Stimulated activated CD4-positive, alpha-beta T cell treated with anti-CD3 and anti-CD28 coated beads, Interleukin-4, amount 100 ng/mL, for 24 hours (primary cell): Measurements from ENCODE around the gene LSMEM2.

Experiments used
- DNase-seq: peaks from one replicate; pipeline ENCODE4 v3.0.0-alpha.2; 2020

LSMEM2 gene

DNA sequence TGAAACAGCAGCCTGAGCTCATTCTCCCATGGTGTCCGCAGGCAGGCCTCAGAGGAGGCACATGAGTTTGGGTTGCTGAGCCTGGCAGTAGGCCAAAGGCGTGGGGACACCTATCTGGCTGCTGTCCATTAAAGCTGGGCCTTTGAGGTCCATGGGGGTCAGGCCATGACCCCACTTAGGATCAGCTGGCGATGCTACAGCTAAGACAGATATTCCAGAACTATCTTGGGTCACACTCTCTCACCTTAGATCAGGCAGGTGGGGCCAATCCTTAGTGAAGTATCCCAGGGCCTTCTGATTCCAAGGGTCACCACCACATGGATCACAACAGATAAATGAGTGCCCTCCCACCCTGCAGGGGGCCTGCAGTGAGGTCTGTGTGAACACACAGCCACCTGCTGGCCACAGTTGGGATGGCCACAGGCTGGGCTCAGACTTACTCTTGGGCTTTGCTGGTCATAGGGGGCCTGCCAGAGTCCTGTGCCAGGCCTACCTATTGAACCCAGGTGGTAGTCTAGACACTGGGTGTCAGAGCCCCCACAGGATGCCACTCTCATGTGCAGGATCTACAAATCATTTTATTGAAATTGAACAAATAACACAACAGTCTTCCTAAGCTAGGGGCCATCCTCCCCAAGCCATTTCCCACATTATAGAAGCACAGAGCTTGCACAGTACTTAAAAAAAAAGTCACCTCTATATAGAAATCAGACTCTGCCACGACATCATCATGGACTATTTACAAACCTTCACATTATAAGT is 45.6 kb downstream of the LSMEM2 start:
- DNase-seq: peak; percentile 70

DNA sequence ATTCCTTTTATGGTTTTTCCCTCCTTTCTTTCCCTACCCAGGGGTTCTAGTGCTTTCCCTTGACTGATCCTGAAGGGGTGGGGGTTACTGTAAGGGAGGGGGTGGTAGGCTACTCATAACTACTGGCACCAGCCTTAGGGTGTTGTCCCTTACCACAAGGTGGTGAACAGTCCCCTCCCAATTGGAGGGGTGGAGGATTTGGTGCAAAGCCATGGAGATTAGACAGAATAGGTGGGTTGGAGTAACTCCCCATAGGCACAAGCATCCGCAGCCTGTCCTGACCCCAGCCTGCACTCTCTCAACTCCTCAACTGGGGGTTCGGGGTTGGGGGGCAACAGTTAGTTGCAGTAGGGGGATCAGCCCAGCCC is 46.2 kb downstream of the LSMEM2 start:
- DNase-seq: no peak

DNA sequence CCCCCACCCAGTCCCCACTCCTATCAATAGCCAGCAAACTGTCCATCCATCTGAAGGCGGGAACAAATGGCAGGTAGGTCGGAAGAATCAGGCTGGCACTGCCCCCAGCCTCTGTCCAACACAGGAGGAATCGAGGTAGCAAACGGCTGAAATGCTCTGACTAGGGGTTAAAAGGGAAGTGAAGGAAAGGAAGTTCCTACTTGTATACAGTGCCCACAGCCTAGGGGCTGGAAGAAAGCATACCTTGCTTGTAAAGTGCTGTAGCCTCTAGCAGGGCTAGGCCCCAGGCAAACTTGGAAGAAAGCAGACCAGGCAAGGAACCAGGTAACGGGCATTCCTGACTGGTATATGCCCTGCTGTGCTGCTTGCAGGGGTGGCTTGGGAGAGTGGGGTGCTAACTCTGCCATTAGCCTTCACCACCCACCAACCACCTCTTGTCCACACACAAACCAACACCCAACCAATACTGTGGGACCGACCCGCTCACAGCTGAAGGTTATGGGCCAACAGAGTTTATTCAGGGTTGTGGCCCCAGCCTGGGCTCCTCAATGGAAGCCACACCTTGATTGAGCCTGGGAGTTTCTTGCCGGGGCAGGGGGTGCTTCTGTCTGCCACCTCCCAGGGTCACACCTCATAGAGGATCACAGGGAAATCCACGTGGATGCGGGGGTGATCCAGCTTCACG is 46.8 kb downstream of the LSMEM2 start:
- DNase-seq: no peak

DNA sequence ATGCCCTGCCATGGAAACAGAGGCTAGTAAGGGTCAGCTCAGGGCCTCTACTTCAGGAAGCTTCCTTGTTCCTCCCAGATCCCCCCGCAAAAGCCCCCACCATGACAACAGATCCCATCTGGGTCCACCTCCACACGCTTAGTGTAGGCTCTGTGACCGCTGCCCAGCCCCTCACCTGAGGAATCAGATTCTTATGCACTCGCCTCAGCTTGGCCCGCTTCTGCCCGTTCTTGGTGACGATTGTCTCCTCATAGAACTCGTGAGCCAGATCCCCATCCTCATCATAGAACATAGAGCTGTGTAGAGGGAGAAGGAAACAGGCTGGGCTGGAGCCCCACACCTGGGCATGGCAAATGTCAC is 47.3 kb downstream of the LSMEM2 start:
- DNase-seq: no peak

DNA sequence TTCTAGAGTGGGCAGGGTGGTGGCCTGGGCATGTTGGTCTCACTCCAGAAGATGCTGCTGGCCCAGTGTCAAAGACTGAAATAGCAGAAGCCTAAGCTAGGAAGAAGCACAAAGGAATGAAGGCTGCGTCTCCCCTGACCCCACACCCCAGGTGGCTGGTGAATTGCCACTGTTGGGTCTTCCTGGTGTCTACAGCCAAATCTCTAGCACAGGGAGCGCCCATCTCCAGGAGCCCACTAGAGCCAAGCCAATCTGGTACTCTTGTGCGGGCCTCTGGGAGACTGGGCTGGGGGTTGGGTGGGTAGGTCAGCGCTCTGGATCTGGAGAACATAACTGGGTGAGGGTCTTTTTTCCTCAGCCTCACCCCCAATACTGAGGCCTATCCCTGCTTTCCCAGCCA is 48.2 kb downstream of the LSMEM2 start:
- no peak for DNase-seq

DNA sequence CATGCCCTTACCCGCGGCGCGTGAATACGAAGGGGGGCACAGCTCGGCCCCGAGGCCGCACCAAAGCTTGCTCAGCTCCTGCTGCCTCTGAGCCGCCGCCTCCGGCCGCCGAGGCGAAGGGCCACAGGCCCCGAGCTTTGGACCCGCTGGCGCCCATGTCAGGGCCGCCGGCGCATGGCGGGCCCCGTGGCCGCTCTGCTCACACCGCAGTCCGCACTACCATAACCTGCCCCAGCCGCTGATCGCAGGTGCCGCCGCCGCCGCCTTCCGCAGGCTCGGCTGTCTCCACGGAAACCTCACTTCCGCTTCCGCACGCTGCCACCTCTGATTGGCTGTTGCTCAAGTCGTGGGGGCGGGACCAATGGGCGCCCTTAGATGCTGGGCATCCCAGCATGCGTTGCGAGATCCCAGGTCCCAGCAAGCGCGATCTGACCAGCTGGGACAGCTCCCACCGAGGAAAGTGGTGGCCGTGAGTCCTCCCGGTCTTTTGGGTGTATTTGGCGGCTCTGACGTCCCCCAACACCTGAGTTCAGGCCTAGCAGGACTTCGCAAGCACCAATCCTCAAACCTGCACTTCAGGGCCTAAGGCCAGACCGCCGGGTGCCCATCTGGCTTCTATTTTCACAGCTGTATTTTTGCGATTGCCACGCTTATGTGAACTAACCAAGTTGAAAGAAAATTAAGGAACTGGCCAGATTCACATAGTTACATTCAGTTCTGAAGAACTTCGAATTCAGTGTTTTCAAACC is 49.2 kb downstream of the LSMEM2 start, which contains the start of gene TUSC2:
Gene TUSC2, minus strand, starts transcription at position 281 of the 749 bp plus-strand sequence. Its CDS starts 124 bp downstream, at position 157.
- peak; percentile 96 for DNase-seq

DNA sequence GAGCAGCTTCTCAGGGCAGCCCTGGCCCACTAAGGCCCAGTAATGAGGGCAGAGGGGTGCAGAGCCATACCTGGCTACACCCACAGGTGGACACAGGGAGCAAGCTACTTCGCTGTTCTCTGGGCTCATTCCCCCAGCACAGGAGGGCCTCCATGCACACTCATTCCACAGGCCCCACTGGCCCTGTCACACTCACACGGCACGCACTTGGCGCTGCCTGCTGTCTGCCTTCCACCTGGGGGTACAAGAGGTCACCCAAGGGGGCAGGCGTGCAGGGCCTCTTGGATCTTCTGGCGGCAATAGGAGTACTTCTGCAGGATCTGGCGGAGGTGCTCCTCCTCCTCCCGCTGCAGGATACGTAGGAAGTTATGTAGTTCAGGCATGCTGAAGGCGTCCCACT is 51.4 kb downstream of the LSMEM2 start:
- DNase-seq: no peak

DNA sequence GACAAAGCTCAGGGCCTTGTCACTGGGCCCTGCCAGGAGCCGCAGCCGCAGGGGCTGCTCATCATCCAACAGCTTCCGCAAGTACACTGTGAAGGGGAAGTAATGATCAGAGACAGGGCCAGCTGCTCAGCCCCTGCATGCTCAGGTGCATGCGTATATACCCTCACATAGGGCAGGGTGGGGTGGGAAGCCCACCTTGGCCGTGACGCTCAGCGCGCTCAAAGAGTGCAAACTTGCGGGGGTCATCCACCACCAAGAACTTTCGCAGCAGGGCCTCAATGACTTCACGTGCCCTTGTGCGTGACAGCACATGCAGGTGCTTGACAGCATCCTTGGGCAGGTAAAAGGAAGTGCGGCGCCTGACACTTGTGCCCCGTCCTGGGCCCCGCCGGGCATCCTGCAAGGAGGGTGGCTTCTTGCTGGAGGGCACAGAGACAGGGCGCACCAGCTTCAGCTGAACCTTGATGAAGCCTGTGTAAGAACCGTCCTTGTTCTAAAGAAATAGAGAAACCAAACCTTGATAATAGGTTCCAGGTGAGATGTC is 52.5 kb downstream of the LSMEM2 start:
- no peak for DNase-seq

DNA sequence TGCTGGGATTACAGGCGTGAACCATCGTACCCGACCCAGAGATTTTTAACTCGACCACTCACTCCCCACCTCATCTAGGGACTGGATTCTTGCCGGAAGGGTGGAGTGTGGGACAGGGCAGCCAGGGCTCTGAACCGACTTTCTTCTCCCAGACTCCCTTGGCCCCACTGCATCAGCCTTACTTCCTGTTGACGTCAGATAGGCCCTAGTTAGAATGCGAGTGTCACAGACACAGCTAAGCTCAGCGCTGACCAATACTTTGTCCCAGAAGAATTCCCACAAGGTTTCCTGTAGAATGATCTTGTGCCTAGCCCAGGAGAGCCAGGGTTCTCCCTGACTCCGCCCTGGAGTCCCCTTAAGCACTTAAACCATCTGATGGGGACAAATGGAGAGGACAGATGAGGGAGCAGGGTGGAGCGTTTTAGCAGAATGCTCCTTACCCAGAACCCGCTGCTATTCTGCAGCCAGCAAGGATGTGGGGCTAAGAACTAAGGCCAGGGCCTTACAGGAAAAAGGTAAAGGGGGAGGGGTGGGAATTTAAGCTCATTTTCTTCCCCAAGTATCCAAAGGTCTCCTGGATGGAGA is 54.9 kb downstream of the LSMEM2 start:
- DNase-seq: no peak

DNA sequence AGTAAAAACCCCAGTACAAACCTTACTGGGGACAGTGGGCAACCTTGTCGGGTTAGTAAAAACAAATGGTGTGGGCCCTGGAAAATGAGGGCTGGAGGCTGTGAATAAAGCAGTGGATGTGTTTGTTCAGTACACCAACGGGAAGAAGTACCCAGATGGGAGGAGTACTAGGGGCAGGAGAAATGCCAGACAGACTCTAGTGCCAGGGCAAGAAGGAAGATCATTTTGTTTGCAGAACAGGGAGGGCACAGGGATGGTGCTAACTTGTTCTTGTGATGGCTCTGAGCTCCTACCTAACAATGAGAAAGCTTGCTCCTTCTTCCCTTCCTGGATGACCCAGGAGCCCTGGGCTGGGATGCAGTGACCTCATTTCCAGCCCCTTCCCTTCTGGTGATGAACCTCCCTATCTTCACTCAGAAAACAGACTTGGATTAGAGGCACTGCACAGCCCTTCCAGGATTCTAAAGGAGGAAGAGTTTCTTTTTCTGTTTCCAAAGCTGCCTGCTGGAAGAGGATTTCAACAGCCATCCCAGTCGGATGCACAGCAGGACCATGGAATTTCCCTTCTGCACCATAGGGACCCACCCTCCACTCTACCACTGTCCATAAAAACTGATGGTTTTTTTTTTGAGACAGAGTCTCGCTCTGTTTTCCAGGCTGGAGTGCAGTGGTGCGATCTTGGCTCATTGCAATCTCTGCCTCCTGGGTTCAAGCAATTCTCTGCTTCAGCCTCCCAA is 55.6 kb downstream of the LSMEM2 start:
- no peak for DNase-seq

DNA sequence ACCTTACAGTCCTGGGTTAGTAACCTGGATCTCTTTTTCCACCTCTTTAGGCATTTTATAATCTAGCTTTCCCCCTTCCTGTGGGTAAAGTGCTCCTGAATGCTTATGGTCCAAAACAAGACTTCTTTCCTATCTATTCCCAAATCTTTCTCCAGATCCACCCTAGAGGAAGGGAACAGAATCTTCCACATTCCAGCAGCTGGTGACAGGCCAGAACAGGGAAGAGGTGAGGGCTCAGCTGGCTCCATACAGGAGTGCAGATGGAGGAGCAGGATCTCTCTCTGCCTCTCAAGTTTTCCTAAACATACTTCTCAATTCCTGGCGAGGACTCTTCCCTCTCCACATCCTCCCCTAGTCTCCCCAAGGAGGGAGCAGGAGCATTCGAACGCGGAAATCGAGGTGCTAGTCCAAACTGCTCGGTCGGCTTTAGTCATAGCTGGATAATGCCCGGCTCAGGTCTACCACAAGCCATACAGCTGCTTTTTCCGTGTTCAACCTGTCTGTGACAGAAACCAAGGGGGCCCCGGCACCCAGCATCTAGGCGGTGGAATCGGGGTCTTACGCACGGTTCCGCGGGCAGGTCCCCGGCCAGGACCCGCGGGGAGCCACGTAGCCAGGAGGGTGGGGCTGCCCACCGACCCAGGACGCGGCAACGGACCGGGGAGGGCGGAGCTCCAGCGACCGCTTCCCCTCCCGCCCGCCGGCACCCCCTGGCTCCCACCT is 57.7 kb downstream of the LSMEM2 start:
- peak; percentile 62 for DNase-seq

DNA sequence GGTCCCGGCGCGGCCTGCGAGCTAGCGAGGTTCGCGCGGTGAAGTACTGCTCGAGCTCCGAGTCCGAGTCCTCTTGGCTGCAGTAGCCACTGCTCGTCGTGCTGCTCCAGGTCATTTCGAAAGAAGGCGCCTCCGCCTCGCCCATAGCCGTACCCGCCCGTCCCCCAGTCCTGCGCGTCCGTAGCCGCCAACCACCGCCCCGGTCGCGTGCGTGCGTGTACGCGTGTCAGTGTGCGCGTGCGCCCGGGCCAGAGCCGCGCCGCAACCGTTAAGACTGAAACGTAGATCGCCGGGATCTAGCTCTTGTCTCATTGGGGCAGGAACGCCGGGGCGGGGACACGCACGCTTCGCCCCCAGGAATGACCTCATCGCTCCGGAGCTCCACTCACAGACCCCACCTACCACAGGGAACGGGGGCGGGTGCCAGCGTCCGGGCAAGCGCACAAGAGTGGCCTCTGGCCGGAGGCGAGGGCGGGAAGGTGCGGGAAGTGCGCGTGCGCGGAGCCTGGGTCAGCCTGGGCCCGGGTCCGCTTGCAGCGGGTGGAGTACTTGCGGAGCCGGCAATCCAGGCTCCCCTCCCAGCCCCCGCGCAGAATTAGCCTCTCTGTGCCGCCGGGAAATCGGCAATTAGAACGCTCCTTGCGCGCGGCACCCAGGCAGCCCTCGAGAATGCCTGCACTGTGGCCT is 58.4 kb downstream of the LSMEM2 start:
- DNase-seq: peak; percentile 97
